HG03442 (cell line): ENCODE data around the gene ZCCHC9.
A peak's percentile ranks its signal among the peaks of the same experiment; 100 is the strongest.
"Not testable (repeated sequence)": the region's sequence is repeated elsewhere in the genome, so short reads cannot be mapped to it uniquely, and the experiment has no call there.

Source experiments
- ATAC-seq: cut with Tn5 transposase; IDR thresholded peaks from one replicate; pipeline ENCODE4 v1.9.1; 2021; ENCODE audit warnings: mild to moderate bottlenecking, moderate library complexity; ENCODE audit not compliant: unreplicated experiment

The ZCCHC9 gene

DNA sequence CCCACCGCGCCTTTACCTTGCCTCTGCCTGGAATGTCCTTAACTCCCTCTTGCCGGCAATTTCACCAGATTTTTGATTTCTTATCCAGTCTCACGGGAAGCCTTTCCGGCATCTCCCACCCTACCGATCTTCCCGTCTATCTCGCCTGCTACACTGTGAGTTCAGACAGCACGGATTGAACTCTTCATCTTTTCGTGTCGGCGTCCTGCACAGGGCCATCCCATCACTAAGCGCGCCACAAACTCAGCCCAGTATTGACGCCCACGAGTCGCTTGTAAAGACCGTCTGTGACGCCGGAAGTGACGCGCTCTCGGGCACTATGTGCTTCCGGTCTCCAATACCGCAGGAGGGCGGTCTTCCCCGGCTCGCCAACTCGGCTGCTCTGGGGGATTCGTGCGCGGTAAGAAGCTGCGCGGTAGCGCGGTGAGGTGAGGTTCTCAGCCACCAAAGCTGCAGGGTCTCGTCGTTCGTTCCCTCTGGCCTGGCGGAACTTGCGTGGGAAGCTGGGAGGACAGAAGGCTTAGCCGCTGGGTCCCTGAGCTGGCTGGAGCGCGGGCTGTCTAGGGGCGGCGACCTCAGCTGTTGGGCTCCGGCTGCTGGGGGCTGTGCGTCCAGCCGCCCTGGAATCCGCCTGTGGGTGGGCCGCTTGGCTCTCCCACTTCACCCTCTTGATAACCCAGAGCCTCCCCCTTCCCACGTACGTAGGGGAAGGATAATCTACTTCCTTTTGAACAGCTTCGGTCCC is at the start of gene ZCCHC9:
Gene ZCCHC9 (plus strand): TSS at position 317 of the 745 bp plus-strand sequence. CDS start 3,171 bp downstream, outside the sequence.
- peak; percentile 95 for ATAC-seq

GRCh38 chr5:81251922-81252321 is 49.5 kb upstream of the ZCCHC9 start:
- no peak for ATAC-seq

- ATAC-seq: no peak
These were observed 48.5 kb upstream of the ZCCHC9 start for GRCh38 chr5:81252904-81253303.

DNA sequence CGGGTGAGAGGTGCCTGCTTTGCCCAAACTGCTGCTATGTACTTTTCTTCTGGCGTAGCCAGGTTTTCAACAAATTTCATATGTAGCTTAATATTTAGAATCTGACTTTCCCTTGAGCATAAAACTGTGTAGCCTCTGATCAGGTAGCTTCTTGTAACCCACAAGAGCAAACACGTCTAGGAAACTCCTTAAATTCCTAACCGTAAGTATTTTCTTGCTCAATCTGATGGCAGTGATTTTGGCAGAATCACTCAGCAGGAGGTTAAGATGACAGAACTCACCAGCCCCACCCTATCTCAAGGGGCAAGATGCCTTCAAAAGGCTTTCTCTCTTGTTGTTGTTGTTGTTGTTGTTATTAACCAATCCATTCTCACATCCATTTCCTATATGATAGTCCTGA is 47.5 kb upstream of the ZCCHC9 start:
- ATAC-seq: no peak

DNA sequence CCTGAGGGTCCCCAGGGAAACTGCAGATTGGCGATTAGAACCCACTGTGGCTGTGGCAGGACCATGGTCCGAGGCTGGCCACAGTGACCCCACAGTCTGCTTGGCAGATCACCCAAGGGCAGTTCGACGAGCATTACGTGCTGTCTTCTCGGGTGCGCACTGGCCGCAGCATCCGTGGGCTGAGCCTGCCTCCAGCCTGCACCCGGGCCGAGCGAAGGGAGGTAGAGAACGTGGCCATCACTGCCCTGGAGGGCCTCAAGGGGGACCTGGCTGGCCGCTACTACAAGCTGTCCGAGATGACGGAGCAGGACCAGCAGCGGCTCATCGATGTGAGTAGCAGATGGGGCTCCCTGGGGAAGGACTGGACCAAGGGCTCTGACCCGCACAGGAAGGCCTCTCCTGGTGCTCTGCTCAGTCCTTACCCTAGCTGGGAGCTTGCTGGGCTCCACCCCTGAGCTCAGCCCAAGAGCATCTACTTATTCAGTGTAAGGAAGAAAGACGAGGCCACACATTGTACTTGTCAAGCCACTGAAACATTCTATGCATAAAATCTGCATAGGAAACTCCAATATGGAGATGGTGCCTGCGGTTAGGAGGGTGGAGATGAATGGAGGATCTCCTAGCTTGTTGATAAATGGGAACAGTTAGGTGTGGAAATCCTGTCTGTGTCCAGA is 46.4 kb upstream of the ZCCHC9 start:
- ATAC-seq: no peak

GRCh38 chr5:81256766-81257165 is 44.6 kb upstream of the ZCCHC9 start:
- ATAC-seq: no peak

GRCh38 chr5:81262796-81263195 is 38.6 kb upstream of the ZCCHC9 start:
- ATAC-seq: not testable (repeated sequence)

DNA sequence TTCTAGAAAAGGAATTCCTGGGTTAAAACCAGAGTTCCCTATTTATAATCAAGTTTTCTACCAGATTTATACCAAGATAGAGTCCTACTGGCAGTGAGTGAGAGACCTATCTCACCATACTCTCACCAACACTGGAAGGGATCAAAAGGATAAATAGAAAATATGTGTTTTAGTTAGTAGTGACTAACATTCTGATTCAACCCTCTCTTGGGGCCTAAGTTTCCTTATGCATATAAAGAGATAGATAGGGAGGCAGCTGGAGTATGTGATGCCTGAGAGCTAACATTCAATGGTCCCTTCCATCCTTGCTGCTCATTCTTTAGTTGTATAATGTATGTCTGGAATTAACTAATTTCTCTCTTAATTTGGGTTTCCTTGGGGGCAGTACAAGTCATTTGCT is 36.3 kb upstream of the ZCCHC9 start:
- no peak for ATAC-seq

DNA sequence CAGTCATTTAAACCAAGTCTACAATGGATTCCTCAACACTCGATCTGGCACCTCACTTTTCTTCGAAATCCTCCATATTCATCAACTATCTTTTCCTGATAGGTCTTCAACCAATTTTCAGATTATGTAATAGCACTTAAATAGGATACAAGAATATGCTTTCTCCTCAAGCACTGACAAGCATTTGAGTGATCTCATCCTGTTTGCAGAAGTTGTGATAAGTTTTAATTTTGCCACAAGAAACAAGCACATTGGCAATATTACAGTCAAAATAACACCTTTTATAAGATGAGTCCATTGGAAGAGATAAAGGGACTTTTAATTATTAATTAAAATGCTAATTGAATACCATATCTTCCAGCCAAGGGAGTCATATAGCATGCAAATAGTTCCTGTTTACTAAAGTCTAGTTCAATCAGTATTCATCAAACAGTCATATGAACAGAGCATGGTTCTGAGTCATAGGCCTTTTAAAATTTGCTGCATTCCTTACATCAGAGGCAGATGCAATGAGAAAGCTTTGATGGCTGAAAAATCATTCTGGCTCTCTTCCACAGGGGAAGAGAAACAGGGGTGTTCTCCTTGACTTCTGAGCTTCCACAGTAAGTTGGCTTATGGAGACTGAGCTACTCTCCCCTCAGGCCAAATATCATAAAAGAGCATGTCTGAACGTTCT is 32.7 kb upstream of the ZCCHC9 start:
- ATAC-seq: no peak

- no peak for ATAC-seq
These were observed 31.5 kb upstream of the ZCCHC9 start for GRCh38 chr5:81269751-81270393.

DNA sequence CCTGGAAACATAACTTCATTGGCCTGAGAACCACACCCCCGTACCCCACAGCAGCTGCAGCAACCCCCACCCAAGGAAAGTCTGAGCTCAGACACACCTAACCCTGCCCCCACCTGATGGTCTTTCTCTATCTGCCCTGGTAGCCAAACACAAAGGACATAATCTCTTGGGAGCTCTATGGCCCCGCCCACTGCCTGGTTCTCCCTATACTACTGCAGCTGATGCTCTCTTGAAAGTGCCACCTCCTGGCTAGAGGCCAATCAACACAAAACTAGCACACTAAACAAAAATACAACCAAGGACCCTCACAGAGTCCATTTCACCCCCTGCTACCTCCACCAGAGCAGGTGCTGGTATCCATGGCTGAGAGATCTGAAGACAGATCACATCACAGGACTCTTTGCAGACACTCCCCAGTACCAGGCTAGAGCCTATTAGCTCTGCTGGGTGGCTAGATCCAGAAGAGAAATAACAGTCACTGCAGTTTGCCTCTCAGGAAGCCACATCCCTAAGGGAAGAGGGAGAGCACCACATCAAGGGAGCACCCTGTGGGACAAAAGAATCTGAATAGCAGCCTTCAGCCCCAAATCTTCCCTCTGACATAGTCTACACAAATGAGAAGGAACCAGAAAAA is 30.9 kb upstream of the ZCCHC9 start:
- not testable (repeated sequence) for ATAC-seq

- no peak for ATAC-seq
These were observed 17.4 kb upstream of the ZCCHC9 start for GRCh38 chr5:81283976-81284375.

DNA sequence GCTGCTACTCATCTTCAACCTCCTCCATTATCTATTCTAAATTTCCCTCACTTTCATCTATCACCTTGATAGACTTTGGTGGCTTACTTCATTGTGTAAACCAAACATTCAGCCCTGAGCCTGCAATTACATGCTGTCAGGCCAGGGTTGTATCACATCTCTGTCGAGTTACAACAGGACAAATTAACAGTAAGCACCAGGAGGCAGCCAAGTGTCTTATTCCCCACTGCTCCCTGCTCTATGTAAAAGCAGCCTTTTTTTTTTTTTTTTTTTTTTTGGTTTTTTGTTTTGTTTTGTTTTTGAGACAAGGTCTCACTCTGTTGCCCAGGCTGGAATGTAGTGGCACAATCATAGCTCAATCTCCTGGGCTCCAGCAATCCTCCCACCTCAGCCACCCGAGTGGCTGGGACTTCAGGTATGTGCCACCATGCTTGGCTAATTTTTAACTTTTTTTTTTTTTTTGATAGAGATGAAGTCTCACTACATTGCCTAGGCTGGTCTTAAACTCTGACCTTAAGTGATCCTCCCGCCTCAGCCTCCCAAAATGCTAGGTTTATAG is 15.2 kb upstream of the ZCCHC9 start:
- ATAC-seq: no peak

DNA sequence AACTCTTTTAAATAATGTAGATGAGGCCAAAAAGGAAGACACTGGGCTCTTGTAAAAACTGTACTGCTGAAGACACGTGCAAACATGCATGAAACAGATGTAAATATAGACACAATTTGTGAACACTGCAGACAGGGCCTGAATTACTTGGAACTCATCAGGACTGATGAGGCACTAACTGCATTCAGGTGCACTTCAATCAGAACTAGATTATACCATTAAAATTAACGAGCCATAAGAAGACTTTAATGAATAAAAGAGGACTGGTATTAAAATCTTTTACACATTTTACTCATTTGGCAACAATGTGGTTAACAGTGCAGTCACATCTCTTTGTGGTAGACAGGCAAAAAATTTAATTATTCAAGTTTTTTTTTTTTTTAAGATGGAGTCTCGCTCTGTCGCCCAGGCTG is 13.4 kb upstream of the ZCCHC9 start:
- ATAC-seq: no peak

DNA sequence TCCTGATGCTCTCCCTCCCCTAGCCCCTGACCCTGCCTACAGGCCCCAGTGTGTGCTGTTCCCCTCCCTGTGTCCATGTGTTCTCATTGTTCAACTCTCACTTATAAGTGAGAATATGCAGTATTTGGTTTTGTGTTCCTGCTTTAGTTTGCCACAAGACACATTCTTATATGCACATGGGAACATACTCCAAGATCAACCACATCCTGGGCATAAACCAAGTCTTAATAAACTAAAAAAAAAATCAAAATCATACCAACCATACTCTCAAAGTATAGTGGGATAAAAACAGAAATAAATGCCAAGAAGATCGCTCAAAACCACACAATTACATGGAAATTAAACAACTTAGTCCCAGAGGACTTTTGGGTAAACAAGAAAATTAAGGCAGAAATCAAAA is 11.2 kb upstream of the ZCCHC9 start:
- ATAC-seq: no peak

- no peak for ATAC-seq
These were observed 9.3 kb upstream of the ZCCHC9 start for GRCh38 chr5:81292130-81292529.

DNA sequence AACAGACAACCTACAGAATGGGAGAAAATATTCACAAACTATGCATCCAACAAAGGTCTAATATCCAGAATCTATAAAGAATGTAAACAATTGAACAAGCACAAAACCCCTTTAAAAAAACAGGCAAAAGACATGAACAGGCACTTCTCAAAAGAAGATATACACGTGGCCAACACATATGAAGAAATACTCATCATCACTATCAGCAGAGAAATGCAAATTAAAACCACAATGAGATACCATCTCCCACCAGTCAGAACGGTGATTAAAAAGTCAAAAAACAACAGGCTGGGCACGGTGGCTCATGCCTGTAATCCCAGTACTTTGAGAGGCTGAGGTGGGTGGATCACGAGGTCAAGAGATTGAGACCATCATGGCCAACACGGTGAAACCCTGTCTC is 7.4 kb upstream of the ZCCHC9 start:
- ATAC-seq: not testable (repeated sequence)

DNA sequence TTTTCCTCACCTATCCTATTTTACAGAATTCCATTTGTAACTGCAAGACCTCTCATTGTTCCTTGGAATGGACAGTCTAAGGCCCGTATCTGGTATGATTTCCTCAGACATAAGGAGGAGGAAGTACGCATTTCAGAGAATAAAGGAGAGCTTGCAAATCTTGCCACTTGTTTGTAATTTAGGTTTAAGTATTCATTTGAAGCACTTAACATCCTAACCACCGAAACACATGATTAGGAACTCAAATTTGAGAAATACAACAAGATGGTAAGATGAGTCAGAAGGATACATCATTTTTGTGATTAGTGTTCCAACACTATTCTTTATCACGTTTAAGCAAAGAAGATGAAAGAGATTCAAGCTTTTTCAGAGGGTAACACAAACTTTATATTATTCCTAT is 3.9 kb upstream of the ZCCHC9 start:
- ATAC-seq: no peak

DNA sequence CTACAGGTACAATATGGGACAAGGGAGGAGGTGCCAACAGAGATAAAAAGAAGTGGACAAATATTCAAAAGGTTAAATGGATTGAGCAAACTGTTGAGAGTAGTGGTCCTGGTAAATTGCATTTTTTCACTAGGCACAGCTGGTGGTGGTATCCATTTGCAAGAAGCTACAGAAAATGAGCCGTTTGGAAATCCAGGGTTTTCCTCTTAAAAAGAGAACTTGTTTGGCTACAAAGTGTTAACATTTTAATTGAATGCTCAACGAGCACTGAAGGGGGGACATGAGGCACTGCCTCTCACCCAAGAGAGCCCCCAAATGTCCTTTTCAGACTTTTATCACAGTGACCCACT is 491 bp upstream of the ZCCHC9 start:
- no peak for ATAC-seq

GRCh38 chr5:81302596-81302995 is 1.2 kb downstream of the ZCCHC9 start:
- ATAC-seq: no peak

GRCh38 chr5:81303563-81303962 is 2.2 kb downstream of the ZCCHC9 start:
- no peak for ATAC-seq
